ENCODE results near the gene TNFAIP8L3.

The TNFAIP8L3 gene

DNA sequence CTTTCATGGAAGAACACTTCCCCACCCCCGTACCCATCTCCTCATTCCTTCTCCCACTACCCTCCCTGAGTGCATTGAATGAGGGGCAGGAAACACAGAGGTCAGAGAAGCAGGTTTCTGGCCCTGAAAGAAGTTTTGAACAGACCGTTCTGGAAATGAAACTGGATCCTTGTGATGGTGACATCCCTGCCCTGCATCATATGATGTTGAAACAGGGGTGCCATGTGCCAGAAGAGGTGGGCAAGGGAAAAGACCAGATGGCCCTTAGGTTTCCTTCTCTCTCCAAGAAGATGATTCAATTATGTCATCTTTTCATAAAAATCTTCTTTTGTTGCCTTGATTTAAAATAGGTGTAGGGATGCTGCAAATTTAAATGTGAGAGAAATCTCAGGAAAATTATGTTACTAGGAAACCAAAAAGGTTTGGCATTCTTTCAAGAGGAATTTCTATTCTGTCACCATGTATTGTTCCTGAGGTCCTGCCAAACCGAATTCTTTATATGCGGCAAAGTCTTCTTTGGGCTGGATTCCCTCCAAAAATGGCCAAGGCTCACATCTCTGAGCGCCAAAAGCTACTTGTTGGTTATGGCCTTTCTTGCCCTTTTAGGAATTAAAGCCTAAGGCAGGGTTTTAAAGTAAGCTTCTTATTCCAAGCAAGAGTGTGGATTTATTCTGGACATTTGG lies 19.9 kb upstream of the TNFAIP8L3 start:
- no peak overlapping the region for H3K27ac ChIP-seq
- TF ChIP-seq, protein P1, sequence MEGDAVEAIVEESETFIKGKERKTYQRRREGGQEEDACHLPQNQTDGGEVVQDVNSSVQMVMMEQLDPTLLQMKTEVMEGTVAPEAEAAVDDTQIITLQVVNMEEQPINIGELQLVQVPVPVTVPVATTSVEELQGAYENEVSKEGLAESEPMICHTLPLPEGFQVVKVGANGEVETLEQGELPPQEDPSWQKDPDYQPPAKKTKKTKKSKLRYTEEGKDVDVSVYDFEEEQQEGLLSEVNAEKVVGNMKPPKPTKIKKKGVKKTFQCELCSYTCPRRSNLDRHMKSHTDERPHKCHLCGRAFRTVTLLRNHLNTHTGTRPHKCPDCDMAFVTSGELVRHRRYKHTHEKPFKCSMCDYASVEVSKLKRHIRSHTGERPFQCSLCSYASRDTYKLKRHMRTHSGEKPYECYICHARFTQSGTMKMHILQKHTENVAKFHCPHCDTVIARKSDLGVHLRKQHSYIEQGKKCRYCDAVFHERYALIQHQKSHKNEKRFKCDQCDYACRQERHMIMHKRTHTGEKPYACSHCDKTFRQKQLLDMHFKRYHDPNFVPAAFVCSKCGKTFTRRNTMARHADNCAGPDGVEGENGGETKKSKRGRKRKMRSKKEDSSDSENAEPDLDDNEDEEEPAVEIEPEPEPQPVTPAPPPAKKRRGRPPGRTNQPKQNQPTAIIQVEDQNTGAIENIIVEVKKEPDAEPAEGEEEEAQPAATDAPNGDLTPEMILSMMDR (IDR thresholded peaks at IDR 0.05), result no peak
- TF ChIP-seq ZFX (IDR thresholded peaks at IDR 0.05; ENCODE audit: borderline replicate concordance), result no peak

DNA sequence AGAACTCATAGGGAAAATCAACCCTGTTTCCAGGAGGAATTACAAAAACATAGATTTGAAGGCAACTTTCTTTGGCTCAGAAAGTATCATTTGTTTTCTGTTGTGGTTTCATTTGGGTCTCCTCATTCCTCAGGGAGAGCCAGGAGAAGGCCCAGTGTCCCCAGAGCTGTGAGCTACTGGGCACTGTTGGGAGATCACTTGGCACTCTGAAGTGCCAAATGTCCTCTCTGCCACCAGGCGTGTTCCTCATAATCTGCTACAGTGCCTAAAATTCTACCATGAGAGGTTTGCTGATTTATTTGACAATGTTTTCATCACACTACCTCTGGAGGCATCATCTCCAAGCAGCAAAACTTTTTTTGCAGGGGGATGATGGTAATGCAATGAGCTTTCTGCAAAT lies 17.4 kb upstream of the TNFAIP8L3 start:
- no peak overlapping the region for H3K27ac ChIP-seq
- TF ChIP-seq, protein P1 (IDR thresholded peaks at IDR 0.05), result no peak
- no peak for TF ChIP-seq ZFX (IDR thresholded peaks at IDR 0.05; ENCODE audit: borderline replicate concordance)

DNA sequence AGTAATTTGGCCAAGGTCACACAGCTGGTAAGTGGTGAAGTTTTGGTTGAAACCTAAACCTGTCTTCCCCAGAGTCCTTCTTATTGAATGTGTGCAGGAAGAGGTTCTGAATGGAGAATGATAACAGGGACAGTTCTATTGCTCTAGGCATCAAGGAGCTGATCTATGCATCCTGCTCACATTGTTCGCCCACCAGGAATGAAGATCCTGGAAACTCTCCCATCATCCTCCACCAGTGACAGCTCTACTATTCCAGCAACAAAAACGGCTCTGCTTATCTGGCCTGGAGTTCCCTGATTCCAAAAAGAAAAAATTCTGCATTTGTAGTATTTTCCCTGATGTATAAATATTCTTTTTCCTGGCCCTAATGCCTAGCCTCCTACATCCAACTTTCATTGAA lies 16.4 kb upstream of the TNFAIP8L3 start:
- no peak overlapping the region for H3K27ac ChIP-seq
- TF ChIP-seq, protein P1 (IDR thresholded peaks at IDR 0.05), result no peak
- TF ChIP-seq ZFX (IDR thresholded peaks at IDR 0.05; ENCODE audit: borderline replicate concordance), result no peak

DNA sequence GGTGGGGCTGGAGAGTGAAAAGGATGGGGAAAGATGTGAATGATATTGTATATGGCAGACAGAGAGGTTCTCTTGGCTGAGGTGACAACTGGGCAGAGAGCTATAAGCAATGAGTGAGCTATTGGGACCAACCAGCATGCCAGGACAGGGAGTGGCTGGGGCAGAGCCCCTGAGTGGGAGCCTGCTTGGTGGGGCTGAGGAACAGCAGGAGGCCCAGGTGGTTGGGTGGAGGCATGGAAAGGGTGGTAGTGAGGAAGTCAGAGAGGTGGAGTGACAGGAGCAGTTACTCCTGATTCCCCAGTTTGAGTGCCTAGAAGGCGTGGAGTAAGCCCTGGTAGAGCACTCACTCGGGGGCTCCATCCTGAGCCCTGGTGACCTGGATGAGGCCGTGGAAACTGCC lies 15.5 kb upstream of the TNFAIP8L3 start:
- H3K27ac ChIP-seq, result no peak overlapping the region
- TF ChIP-seq, protein P1 (IDR thresholded peaks at IDR 0.05), result no peak
- no peak for TF ChIP-seq ZFX (IDR thresholded peaks at IDR 0.05; ENCODE audit: borderline replicate concordance)

DNA sequence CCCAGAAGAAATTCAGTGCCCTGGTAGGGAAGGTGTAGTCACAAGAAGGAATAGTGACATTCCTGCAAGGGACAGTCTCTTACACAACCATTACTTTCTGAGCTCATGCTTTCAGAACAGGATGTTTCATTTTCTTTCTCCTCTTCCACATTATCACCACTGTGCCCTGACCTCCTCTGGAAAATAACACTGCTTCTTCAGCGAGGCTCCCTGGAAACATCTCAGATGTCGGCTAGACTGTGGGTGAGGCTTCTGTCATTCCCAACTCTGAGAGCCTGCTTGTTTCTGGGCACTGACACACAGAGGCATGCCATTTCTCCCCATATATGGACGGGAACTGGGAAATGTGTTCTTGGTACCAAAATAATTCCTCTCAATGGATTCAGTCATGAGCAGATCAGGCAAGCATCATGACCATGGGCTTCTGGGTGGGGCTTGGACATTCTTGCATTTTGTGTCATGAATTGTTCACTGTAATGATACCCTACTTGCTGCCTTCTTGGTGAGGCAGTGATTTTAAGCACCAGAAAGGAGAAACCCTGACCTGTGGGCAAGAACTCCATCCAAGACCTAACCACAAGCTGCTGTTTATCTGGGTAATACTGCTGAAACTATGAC lies 14.3 kb upstream of the TNFAIP8L3 start:
- no peak for TF ChIP-seq ZFX (IDR thresholded peaks at IDR 0.05; ENCODE audit: borderline replicate concordance)
- TF ChIP-seq, protein P1 (IDR thresholded peaks at IDR 0.05), result no peak

DNA sequence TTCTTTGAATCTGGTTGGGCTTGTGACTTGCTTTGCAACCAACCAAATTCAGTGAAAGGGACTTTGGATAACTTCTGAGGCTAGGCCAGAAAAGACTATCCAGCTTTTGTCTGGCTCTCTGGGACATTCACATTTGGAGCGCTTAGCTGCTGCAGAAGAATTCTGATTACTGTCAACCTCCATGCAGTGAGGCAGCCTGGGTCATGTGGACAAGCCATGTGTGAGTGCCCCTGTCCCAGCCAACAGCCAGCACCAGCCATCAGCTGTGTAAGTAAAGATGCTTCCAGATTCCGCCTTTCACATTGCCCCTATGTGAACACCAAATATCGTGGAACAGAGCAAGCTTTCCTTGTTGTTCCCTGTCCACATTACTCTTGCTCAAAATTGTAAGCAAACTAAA lies 12.9 kb upstream of the TNFAIP8L3 start:
- TF ChIP-seq, protein P1 (IDR thresholded peaks at IDR 0.05), result no peak
- TF ChIP-seq ZFX (IDR thresholded peaks at IDR 0.05; ENCODE audit: borderline replicate concordance), result no peak
- H3K27ac ChIP-seq, result no peak overlapping the region

More for the DNA sequence above, 14.3 kb upstream of the TNFAIP8L3 start:
- no peak overlapping the region for H3K27ac ChIP-seq

DNA sequence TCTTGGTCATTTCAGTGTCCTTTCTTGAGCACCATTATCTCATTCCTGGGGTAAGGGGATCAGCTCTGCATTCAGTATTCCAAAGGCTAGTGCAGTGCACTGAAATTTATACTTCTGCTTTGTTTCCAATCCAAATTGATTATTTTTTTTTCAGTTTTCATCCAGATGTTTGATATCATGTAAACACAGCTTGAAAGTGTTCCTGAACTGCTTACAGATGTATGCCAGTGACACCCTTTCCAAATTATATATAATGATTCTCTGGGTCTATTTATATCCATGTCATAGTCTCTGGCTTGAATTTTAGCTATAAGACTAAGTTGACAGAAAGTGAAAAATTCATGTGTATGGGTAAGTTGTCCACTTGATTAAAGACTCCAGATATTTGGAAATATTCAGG lies 11.8 kb upstream of the TNFAIP8L3 start:
- TF ChIP-seq, protein P1 (IDR thresholded peaks at IDR 0.05), result no peak
- TF ChIP-seq ZFX (IDR thresholded peaks at IDR 0.05; ENCODE audit: borderline replicate concordance), result no peak
- H3K27ac ChIP-seq, result no peak overlapping the region
